Prostate gland (tissue), 2 donors: ENCODE data around the gene FOXB1. TPM values are rescaled to one million over a fixed set of nuclear protein-coding genes. Genes with fewer than 3 reads are reported as not detected.

ENCODE experiments used
- DNase-seq: peaks from one replicate; pipeline ENCODE4 v3.0.0-alpha.2; 2019; ENCODE audit warnings: low spot score
- H3K27ac ChIP-seq, 2 donors: fragments of 200-600 bp; sonication (generic); 2 replicates each; pipeline ENCODE4 v1.5.1; 2017 to 2019
- H3K27me3 ChIP-seq: fragments of 200-600 bp; sonication (generic); replicated peaks from 2 replicates; pipeline ENCODE4 v1.5.1; 2019; ENCODE audit not compliant: insufficient read depth
- H3K36me3 ChIP-seq, 2 donors: fragments of 200-600 bp; sonication (generic); 1 replicate in 1 of 2; 2 replicates in 1 of 2; pipeline versions ENCODE4 v1.5.1 to v1.8.1; 2017 to 2019
- H3K4me1 ChIP-seq: fragments of 200-600 bp; sonication (generic); replicated peaks from 2 replicates; pipeline ENCODE4 v1.5.1; 2019
- H3K4me3 ChIP-seq, 2 donors: fragments of 200-600 bp; sonication (generic); 2 replicates each; pipeline ENCODE4 v1.5.1; 2017 to 2019
- H3K9me3 ChIP-seq: fragments of 200-600 bp; sonication (generic); 2 replicates; pipeline ENCODE4 v1.5.1; 2017
- CTCF ChIP-seq, 4 experiments: fragments of 200-600 bp in 2 of 4; fragments of 450-650 bp in 2 of 4; sonication (generic) in 2 of 4; IDR thresholded peaks; 1 replicate in 3 of 4; 2 replicates in 1 of 4; pipeline ENCODE4 v1.5.1; 2016 to 2019; ENCODE audit warnings: antibody characterized with exemption in 4 of 4, mild to moderate bottlenecking in 2 of 4, moderate library complexity in 2 of 4
- POLR2A ChIP-seq: fragments of 450-650 bp; IDR thresholded peaks from one replicate; pipeline ENCODE4 v1.6.1; 2016; ENCODE audit warnings: antibody characterized with exemption, mild to moderate bottlenecking
- POLR2AphosphoS5 ChIP-seq: sonication (generic); formaldehyde crosslinking; IDR thresholded peaks from one replicate; pipeline ENCODE4 v1.6.1; 2017; ENCODE audit warnings: antibody characterized with exemption
- WGBS: methylation state at CpG from one replicate; pipeline ENCODE4 v1.1.5; 2018; 5-methylcytosine and 5-hydroxymethylcytosine counted together
- intact Hi-C: fragments of 100-400 bp; cut with DNase I; formaldehyde crosslinking; loops from one replicate; pipeline ENCODE4 v1.14.2; 2022
- total RNA-seq, 2 donors: library from RNA; depleted of rRNA; stranded (reverse); fragments of >200 nt; gene quantifications; one replicate each; pipeline ENCODE4 v1.1.0, GENCODE V29; 2016

Gene FOXB1
- total RNA-seq, 2 donors from 2014 or later: not detected

- no peak overlapping the region for H3K27ac ChIP-seq
- WGBS: 5% methylated on average over 57 of the region's 77 CpGs
- H3K4me3 ChIP-seq: peak overlapping the region; percentile 17 to 34
- peaks cover 12% of the 10 kb centered on the region for H3K4me1 ChIP-seq
- intact Hi-C loops: no loop called here
- no peaks in the 10 kb centered on the region for H3K9me3 ChIP-seq
- peaks cover 53% of the 10 kb centered on the region for H3K27me3 ChIP-seq
- no peak for TF ChIP-seq CTCF (IDR thresholded peaks at IDR 0.05)
- no peak for TF ChIP-seq POLR2A
- TF ChIP-seq POLR2AphosphoS5: no peak
- no peak for DNase-seq
- no peaks in the 10 kb centered on the region for H3K36me3 ChIP-seq
Measured at GRCh38 chr15:60005352-60006202, 1.5 kb downstream of the FOXB1 start.

- peak overlapping the region; percentile 17 to 34 for H3K4me3 ChIP-seq
- TF ChIP-seq POLR2AphosphoS5 (peak; percentile 54), POLR2A (no peak)
- H3K27ac ChIP-seq: no peak overlapping the region
- H3K4me1 ChIP-seq: peaks cover 12% of the 10 kb centered on the region
- no peaks in the 10 kb centered on the region for H3K9me3 ChIP-seq
- H3K27me3 ChIP-seq: peaks cover 49% of the 10 kb centered on the region
- DNase-seq: no peak
- intact Hi-C loops: no loop called here
- WGBS: 2% methylated on average over 32 of the region's 32 CpGs
- no peaks in the 10 kb centered on the region for H3K36me3 ChIP-seq
Measured at GRCh38 chr15:60006203-60006862, 2.2 kb downstream of the FOXB1 start.

DNA sequence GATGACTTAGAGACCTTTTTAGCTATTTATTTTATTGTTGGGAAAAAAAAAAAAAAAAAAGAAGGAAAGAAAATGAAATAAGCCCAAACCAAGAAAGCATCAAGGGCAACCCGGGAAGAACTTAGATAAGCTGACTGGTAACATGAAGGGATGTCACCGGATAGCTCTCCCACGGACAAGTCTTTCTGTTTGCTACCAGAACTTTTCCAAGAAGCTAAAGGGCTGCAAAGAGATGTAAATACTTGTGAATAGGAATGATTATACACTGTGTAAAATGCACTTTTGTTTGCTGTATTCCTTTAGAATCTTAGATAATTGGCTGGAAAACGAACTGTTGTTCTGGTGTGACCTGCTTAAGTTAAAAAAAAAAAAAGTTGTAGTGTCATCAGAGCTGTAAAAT, 2.8 kb downstream of the FOXB1 start:
- no peak overlapping the region for H3K4me3 ChIP-seq
- TF ChIP-seq POLR2AphosphoS5: no peak
- no peaks in the 10 kb centered on the region for H3K9me3 ChIP-seq
- no peak for DNase-seq
- WGBS: 17% methylated on average over 4 of the region's 4 CpGs
- peaks cover 12% of the 10 kb centered on the region for H3K4me1 ChIP-seq
- intact Hi-C loops: no loop called here
- no peaks in the 10 kb centered on the region for H3K36me3 ChIP-seq
- no peak overlapping the region for H3K27ac ChIP-seq
- H3K27me3 ChIP-seq: peaks cover 47% of the 10 kb centered on the region

DNA sequence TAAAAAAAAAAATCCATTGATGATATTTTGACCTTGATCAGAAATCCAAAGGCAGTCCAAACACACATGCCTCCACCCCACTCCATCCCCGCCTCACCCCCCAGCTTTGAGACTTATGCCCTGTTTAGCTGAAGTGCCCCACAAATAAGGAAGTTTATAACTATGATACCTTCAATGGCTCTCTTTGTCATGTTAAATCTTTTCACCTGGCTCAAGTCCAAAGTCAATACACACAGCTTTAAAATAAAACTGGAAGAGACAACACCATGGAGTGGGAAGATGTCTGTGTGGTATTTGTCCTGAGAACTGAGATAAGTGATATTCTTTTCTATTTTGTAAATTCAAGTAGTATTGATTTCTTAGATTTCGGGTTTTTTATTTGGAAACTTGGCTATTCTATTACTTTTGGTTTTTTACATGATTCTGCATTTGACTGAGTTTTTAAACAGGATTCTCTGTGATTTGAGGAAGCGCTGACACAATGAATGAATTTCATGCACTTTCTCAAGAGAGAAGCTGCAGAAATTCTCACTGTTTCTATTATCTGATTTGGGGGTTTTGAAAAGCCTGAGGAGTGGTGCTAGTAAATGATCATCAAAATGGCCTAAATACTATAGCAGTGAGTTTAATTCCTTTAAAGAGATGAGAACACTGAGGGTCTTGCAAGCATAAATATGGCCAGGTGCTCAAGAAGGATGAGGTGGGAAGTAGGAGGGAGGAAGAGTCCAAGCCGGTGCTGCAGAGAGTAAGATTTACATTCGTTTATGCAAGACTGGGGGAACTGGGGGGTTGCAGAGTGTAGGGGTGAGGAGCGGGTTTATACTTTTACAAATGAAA, 5.2 kb downstream of the FOXB1 start:
- H3K27me3 ChIP-seq: peaks cover 25% of the 10 kb centered on the region
- H3K9me3 ChIP-seq: no peaks in the 10 kb centered on the region
- no peak overlapping the region for H3K4me3 ChIP-seq
- H3K36me3 ChIP-seq: no peaks in the 10 kb centered on the region
- intact Hi-C loops: no loop called here
- no peak for TF ChIP-seq POLR2A
- no peak for TF ChIP-seq CTCF (IDR thresholded peaks at IDR 0.05)
- no peak for TF ChIP-seq POLR2AphosphoS5
- H3K27ac ChIP-seq: no peak overlapping the region
- WGBS: 12% methylated on average over 6 of the region's 6 CpGs
- peaks cover 12% of the 10 kb centered on the region for H3K4me1 ChIP-seq
- DNase-seq: no peak

GRCh38 chr15:60009980-60010732, 6.0 kb downstream of the FOXB1 start:
- Histone ChIP-seq H3K4me1 (peaks cover 11% of the 10 kb centered on the region), H3K36me3 (no peaks in the 10 kb centered on the region), H3K27me3 (peaks cover 22% of the 10 kb centered on the region), H3K4me3 (no peak overlapping the region), H3K27ac (no peak overlapping the region), H3K9me3 (no peaks in the 10 kb centered on the region)
- intact Hi-C loops: no loop called here
- no peak for DNase-seq
- TF ChIP-seq POLR2A: no peak
- no peak for TF ChIP-seq CTCF (IDR thresholded peaks at IDR 0.05)
- TF ChIP-seq POLR2AphosphoS5: no peak
- 12% methylated on average over 13 of the region's 13 CpGs for WGBS
